ENCODE measurements around the gene DDX27. TPM values are rescaled to one million over a fixed set of nuclear protein-coding genes. Genes with fewer than 3 reads are reported as not detected.

DDX27 gene
- total RNA-seq, 1 experiment from 2014 or later, result 54.8 TPM

GRCh38 chr20:49278818-49279676 is 59.8 kb downstream of the DDX27 start:
- H3K27me3 Mint-ChIP-seq (ENCODE audit: low read depth), result no peaks in the 10 kb centered on the region; the same call in 1 of the 2 replicates
- TF ChIP-seq JAZF1 (CRISPR knock-in tag; IDR thresholded peaks at IDR 0.05) (no peak), NR1H2 (CRISPR knock-in tag; IDR thresholded peaks at IDR 0.05) (0 out of 2 replicates have a peak, but pooled peaks have one; percentile 1), GABPB1 (CRISPR knock-in tag; IDR thresholded peaks at IDR 0.05) (no peak; the same call in 1 of the 2 replicates), ZNF121 (CRISPR knock-in tag; IDR thresholded peaks at IDR 0.05) (peak; percentile 64; the same call in 1 of the 2 replicates), MXD4 (CRISPR knock-in tag; IDR thresholded peaks at IDR 0.05; ENCODE audit: borderline replicate concordance) (no peak), ZMAT4 (CRISPR knock-in tag; IDR thresholded peaks at IDR 0.05) (0 out of 2 replicates have a peak, but pooled peaks have one; percentile 5), EMX1 (CRISPR knock-in tag; IDR thresholded peaks at IDR 0.05) (0 out of 2 replicates have a peak, but pooled peaks have one; percentile 22), TEAD4 (CRISPR knock-in tag; IDR thresholded peaks at IDR 0.05) (0 out of 2 replicates have a peak, but pooled peaks have one; percentile 11), TCF7 (CRISPR knock-in tag; IDR thresholded peaks at IDR 0.05; ENCODE audit: low read depth) (no peak), NR2C2 (CRISPR knock-in tag; IDR thresholded peaks at IDR 0.05) (no peak), HMGA2 (CRISPR knock-in tag; IDR thresholded peaks at IDR 0.05) (no peak), FOXK1 (CRISPR knock-in tag; IDR thresholded peaks at IDR 0.05) (no peak), PRRX2 (CRISPR knock-in tag; IDR thresholded peaks at IDR 0.05) (no peak), ATF3 (CRISPR knock-in tag; conservative IDR thresholded peaks at IDR 0.05) (no peak), MAX (CRISPR knock-in tag; IDR thresholded peaks at IDR 0.05) (0 out of 2 replicates have a peak, but pooled peaks have one; percentile 1), JUN (CRISPR knock-in tag; IDR thresholded peaks at IDR 0.05) (0 out of 2 replicates have a peak, but pooled peaks have one; percentile 52), ZNF396 (CRISPR knock-in tag; IDR thresholded peaks at IDR 0.05; ENCODE audit: borderline replicate concordance) (no peak), NFATC4 (CRISPR knock-in tag; IDR thresholded peaks at IDR 0.05) (0 out of 2 replicates have a peak, but pooled peaks have one; percentile 2)
- TF ChIP-seq, protein P1, sequence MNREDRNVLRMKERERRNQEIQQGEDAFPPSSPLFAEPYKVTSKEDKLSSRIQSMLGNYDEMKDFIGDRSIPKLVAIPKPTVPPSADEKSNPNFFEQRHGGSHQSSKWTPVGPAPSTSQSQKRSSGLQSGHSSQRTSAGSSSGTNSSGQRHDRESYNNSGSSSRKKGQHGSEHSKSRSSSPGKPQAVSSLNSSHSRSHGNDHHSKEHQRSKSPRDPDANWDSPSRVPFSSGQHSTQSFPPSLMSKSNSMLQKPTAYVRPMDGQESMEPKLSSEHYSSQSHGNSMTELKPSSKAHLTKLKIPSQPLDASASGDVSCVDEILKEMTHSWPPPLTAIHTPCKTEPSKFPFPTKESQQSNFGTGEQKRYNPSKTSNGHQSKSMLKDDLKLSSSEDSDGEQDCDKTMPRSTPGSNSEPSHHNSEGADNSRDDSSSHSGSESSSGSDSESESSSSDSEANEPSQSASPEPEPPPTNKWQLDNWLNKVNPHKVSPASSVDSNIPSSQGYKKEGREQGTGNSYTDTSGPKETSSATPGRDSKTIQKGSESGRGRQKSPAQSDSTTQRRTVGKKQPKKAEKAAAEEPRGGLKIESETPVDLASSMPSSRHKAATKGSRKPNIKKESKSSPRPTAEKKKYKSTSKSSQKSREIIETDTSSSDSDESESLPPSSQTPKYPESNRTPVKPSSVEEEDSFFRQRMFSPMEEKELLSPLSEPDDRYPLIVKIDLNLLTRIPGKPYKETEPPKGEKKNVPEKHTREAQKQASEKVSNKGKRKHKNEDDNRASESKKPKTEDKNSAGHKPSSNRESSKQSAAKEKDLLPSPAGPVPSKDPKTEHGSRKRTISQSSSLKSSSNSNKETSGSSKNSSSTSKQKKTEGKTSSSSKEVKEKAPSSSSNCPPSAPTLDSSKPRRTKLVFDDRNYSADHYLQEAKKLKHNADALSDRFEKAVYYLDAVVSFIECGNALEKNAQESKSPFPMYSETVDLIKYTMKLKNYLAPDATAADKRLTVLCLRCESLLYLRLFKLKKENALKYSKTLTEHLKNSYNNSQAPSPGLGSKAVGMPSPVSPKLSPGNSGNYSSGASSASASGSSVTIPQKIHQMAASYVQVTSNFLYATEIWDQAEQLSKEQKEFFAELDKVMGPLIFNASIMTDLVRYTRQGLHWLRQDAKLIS (CRISPR knock-in tag; IDR thresholded peaks at IDR 0.05; ENCODE audit: borderline replicate concordance), result no peak
- TF ChIP-seq, protein P2, sequence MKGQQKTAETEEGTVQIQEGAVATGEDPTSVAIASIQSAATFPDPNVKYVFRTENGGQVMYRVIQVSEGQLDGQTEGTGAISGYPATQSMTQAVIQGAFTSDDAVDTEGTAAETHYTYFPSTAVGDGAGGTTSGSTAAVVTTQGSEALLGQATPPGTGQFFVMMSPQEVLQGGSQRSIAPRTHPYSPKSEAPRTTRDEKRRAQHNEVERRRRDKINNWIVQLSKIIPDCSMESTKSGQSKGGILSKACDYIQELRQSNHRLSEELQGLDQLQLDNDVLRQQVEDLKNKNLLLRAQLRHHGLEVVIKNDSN (CRISPR knock-in tag; IDR thresholded peaks at IDR 0.05), result no peak
- TF ChIP-seq, protein P3, sequence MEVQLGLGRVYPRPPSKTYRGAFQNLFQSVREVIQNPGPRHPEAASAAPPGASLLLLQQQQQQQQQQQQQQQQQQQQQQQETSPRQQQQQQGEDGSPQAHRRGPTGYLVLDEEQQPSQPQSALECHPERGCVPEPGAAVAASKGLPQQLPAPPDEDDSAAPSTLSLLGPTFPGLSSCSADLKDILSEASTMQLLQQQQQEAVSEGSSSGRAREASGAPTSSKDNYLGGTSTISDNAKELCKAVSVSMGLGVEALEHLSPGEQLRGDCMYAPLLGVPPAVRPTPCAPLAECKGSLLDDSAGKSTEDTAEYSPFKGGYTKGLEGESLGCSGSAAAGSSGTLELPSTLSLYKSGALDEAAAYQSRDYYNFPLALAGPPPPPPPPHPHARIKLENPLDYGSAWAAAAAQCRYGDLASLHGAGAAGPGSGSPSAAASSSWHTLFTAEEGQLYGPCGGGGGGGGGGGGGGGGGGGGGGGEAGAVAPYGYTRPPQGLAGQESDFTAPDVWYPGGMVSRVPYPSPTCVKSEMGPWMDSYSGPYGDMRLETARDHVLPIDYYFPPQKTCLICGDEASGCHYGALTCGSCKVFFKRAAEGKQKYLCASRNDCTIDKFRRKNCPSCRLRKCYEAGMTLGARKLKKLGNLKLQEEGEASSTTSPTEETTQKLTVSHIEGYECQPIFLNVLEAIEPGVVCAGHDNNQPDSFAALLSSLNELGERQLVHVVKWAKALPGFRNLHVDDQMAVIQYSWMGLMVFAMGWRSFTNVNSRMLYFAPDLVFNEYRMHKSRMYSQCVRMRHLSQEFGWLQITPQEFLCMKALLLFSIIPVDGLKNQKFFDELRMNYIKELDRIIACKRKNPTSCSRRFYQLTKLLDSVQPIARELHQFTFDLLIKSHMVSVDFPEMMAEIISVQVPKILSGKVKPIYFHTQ (CRISPR knock-in tag; IDR thresholded peaks at IDR 0.05), result no peak; the same call in none of the 2 replicates
- TF ChIP-seq, protein P4, sequence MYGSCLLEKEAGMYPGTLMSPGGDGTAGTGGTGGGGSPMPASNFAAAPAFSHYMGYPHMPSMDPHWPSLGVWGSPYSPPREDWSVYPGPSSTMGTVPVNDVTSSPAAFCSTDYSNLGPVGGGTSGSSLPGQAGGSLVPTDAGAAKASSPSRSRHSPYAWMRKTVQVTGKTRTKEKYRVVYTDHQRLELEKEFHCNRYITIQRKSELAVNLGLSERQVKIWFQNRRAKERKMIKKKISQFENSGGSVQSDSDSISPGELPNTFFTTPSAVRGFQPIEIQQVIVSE (CRISPR knock-in tag; IDR thresholded peaks at IDR 0.05; ENCODE audit: borderline replicate concordance), result no peak
- TF ChIP-seq, protein P5, sequence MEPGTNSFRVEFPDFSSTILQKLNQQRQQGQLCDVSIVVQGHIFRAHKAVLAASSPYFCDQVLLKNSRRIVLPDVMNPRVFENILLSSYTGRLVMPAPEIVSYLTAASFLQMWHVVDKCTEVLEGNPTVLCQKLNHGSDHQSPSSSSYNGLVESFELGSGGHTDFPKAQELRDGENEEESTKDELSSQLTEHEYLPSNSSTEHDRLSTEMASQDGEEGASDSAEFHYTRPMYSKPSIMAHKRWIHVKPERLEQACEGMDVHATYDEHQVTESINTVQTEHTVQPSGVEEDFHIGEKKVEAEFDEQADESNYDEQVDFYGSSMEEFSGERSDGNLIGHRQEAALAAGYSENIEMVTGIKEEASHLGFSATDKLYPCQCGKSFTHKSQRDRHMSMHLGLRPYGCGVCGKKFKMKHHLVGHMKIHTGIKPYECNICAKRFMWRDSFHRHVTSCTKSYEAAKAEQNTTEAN (CRISPR knock-in tag; IDR thresholded peaks at IDR 0.05), result no peak
- TF ChIP-seq, protein P6, sequence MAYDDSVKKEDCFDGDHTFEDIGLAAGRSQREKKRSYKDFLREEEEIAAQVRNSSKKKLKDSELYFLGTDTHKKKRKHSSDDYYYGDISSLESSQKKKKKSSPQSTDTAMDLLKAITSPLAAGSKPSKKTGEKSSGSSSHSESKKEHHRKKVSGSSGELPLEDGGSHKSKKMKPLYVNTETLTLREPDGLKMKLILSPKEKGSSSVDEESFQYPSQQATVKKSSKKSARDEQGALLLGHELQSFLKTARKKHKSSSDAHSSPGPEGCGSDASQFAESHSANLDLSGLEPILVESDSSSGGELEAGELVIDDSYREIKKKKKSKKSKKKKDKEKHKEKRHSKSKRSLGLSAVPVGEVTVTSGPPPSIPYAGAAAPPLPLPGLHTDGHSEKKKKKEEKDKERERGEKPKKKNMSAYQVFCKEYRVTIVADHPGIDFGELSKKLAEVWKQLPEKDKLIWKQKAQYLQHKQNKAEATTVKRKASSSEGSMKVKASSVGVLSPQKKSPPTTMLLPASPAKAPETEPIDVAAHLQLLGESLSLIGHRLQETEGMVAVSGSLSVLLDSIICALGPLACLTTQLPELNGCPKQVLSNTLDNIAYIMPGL (CRISPR knock-in tag; IDR thresholded peaks at IDR 0.05), result no peak; the same call in 1 of the 2 replicates

More at GRCh38 chr20:49278818-49279676, 59.8 kb downstream of the DDX27 start:
- H3K9me3 Mint-ChIP-seq, result peaks cover 7% of the 10 kb centered on the region
- ATAC-seq (no peak), DNase-seq (ENCODE audit: low spot score) (no peak)
- H3K4me1 Mint-ChIP-seq, result peaks cover 50% of the 10 kb centered on the region
- ChIA-PET CTCF (no interaction called here), POLR2A (no interaction called here)
- peak overlapping the region; percentile 99 for H3K27ac Mint-ChIP-seq
- peak overlapping the region; percentile 100 for H3K4me3 Mint-ChIP-seq
- peaks cover 72% of the 10 kb centered on the region for H3K36me3 Mint-ChIP-seq
